Measurements from ENCODE around the gene PIGH.
"Not testable (repeated sequence)": the region's sequence is repeated elsewhere in the genome, so short reads cannot be mapped to it uniquely, and the experiment has no call there.

PIGH gene

DNA sequence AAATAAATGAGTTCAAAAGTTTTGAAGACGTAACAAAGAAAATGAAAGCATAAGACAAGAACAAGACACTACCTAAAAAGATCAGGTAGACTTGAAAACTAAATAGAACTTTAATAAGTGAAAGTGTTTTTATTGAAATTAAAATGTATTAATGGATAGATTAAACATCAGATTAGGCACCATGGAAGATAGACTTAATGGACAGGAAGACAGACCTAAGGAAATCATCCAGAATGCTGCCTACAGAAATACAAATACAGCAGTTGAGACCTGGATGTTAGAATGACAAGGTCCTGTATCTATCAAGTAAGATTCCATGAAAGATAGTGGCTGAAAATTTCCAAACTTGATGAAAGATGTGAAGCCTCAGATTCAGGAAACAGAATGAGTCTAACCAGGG is 55.5 kb downstream of the PIGH start:
- DNase-seq, result no peak

DNA sequence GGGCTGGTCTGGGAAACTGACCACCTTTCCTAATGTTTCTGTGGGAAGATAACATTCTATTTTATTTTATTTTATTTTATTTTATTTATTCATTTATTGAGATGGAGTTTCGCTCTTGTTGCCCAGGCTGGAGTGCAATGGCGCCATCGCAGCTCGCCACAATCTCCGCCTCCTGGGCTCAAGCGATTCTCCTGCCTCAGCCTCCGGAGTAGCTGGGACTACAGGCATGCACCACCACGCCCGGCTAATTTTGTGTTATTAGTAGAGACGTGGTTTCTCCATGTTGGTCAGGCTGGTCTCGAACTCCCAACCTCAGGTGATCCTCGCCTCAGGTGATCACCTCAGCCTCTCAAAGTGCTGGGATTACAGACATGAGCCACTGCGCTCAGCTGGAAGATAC is 57.4 kb downstream of the PIGH start:
- DNase-seq, result not testable (repeated sequence)

DNA sequence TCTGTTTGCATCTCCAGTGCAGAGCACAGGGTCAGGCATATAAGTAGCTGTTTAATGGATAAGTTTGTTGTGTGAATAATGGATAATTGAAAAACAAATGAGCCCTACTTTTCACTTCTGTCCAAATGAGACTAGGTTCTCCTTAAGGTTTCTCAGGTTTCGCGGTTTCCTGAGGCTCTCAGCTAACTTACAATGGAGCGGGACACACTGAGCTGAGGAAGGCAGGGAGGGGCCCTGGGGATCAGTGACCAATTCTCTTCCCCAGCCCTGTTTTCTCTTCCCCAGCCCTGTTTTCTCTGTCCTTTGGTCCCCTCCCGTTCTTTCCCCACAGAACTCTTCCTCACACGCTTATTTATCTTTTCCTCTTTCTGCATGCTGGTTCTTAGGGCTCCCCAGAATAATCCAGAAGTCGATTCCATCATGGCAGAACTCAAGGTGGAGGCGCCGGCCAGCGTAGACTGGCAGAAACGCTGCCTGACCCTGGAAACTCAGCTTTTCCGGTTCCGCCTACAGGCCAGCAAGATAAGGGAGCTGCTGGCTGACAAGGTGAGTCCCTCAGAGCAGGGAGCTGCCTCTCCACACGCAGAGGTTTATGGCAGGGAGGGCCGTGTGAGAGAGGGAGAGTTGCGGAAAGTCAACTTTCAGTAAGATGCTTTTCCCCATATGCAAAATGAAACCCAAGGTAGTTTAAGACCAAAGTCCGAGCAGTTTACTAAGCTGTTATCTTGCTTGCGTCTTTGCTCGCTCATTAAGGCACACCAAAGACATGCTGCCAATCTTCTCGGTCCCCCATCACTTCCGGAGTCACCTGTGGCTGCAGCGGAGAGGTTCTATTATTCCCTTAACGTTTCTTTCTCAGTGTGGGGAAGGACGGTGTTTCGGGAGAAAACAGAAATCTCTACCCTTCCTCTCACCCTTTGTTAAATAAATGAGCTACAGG is 58.4 kb downstream of the PIGH start:
- DNase-seq, result no peak

Measured in GDM1 (cell line).